HEK293T (cell line): Measurements from ENCODE around the gene GSDME.

Source experiments
- CTCF ChIA-PET: fragments of 350-600 bp; formaldehyde crosslinking; extraction: SDS; loops from one replicate; lab custom pipeline; 2021; ENCODE audit warnings: antibody characterized with exemption, inconsistent platforms; lab: Yijun Ruan, JAX
- POLR2A ChIA-PET: fragments of 350-600 bp; formaldehyde crosslinking; extraction: SDS; loops from one replicate; lab custom pipeline; 2020; ENCODE audit warnings: antibody characterized with exemption, inconsistent platforms; lab: Yijun Ruan, JAX
- DNase-seq: peaks from one replicate; pipeline ENCODE4 v3.0.0; 2012; ENCODE audit warnings: mixed read lengths; ENCODE audit errors: extremely low spot score
- ARNT ChIP-seq: fragments of 450-650 bp; IDR thresholded peaks from 2 replicates; pipeline ENCODE4 v1.6.1; 2017; ENCODE audit warnings: mild to moderate bottlenecking
- BHLHE40 ChIP-seq: fragments of 450-650 bp; IDR thresholded peaks from 2 replicates; pipeline ENCODE4 v1.6.1; 2016; ENCODE audit warnings: mild to moderate bottlenecking, moderate library complexity, borderline replicate concordance
- CTBP1 ChIP-seq: fragments of 450-650 bp; IDR thresholded peaks from 2 replicates; pipeline ENCODE4 v1.6.1; 2016; ENCODE audit warnings: borderline replicate concordance
- ELF4 ChIP-seq: fragments of 450-650 bp; IDR thresholded peaks from 2 replicates; pipeline ENCODE4 v1.6.1; 2017; ENCODE audit warnings: antibody characterized with exemption
- FOXA1 ChIP-seq: fragments of 450-650 bp; IDR thresholded peaks from 2 replicates; pipeline ENCODE4 v1.6.1; 2016; ENCODE audit warnings: mild to moderate bottlenecking
- FOXK2 ChIP-seq: fragments of 450-650 bp; IDR thresholded peaks from 2 replicates; pipeline ENCODE4 v1.6.1; 2016; ENCODE audit warnings: mild to moderate bottlenecking
- FOXM1 ChIP-seq: fragments of 450-650 bp; IDR thresholded peaks from 2 replicates; pipeline ENCODE4 v1.6.1; 2017; ENCODE audit warnings: mild to moderate bottlenecking, borderline replicate concordance
- HDGF ChIP-seq: fragments of 450-650 bp; IDR thresholded peaks from 2 replicates; pipeline ENCODE4 v1.6.1; 2017; ENCODE audit warnings: antibody characterized with exemption, borderline replicate concordance
- L3MBTL2 ChIP-seq: fragments of 450-650 bp; conservative IDR thresholded peaks from 2 replicates; pipeline ENCODE4 v1.6.1; 2016; ENCODE audit warnings: mild to moderate bottlenecking
- LEF1 ChIP-seq: fragments of 450-650 bp; IDR thresholded peaks from 2 replicates; pipeline ENCODE4 v1.6.1; 2017; ENCODE audit warnings: mild to moderate bottlenecking, borderline replicate concordance
- NFRKB ChIP-seq: fragments of 450-650 bp; IDR thresholded peaks from 2 replicates; pipeline ENCODE4 v1.6.1; 2016; ENCODE audit warnings: mild to moderate bottlenecking, moderate library complexity
- PKNOX1 ChIP-seq: fragments of 450-650 bp; IDR thresholded peaks from 2 replicates; pipeline ENCODE4 v1.6.1; 2016
- SP1 ChIP-seq: fragments of 450-650 bp; IDR thresholded peaks from 2 replicates; pipeline ENCODE4 v1.6.1; 2017
- SUZ12 ChIP-seq: fragments of 450-650 bp; IDR thresholded peaks from 2 replicates; pipeline ENCODE4 v1.6.1; 2016; ENCODE audit warnings: mild to moderate bottlenecking
- TARDBP ChIP-seq: fragments of 450-650 bp; IDR thresholded peaks from 2 replicates; pipeline ENCODE4 v1.6.1; 2016
- ZNF384 ChIP-seq: fragments of 450-650 bp; IDR thresholded peaks from 2 replicates; pipeline ENCODE4 v1.6.1; 2016

Gene GSDME

GRCh38 chr7:24750441-24751055, 6.7 kb downstream of the GSDME start:
- TF ChIP-seq LEF1, result no peak
- TF ChIP-seq SP1, result no peak
- TF ChIP-seq SUZ12, result no peak
- TF ChIP-seq CTBP1, result no peak
- no peak for TF ChIP-seq NFRKB
- TF ChIP-seq ZNF384, result no peak
- TF ChIP-seq BHLHE40, result no peak
- TF ChIP-seq ARNT, result no peak
- no peak for TF ChIP-seq FOXM1
- DNase-seq, result no peak
- POLR2A ChIA-PET, result no interaction called here
- CTCF ChIA-PET, result interaction anchor here (0.7 kb wide), 1 partner anchor 62 kb away, joined by 3 read pairs; no protein-coding TSS in a partner anchor

- no peak for DNase-seq
- TF ChIP-seq ZNF384 (no peak), L3MBTL2 (no peak), SP1 (no peak), FOXM1 (no peak), FOXK2 (no peak), TARDBP (no peak), SUZ12 (no peak), ARNT (no peak), LEF1 (no peak), BHLHE40 (no peak), HDGF (no peak), ELF4 (no peak), FOXA1 (no peak), PKNOX1 (no peak), CTBP1 (no peak), NFRKB (no peak)
- ChIA-PET POLR2A (no interaction called here), CTCF (no interaction called here)
Measured at GRCh38 chr7:24748521-24748920, 8.7 kb downstream of the GSDME start.

- TF ChIP-seq FOXA1 (no peak), HDGF (no peak), CTBP1 (no peak), L3MBTL2 (no peak), PKNOX1 (no peak), NFRKB (no peak), BHLHE40 (no peak), ARNT (no peak), SP1 (no peak), ZNF384 (no peak), SUZ12 (no peak), ELF4 (no peak), FOXM1 (no peak), TARDBP (no peak), LEF1 (no peak), FOXK2 (no peak)
- POLR2A ChIA-PET, result no interaction called here
- no peak for DNase-seq
- CTCF ChIA-PET, result no interaction called here
Measured at GRCh38 chr7:24745355-24745754, 11.9 kb downstream of the GSDME start.

GRCh38 chr7:24743471-24743870, 13.8 kb downstream of the GSDME start:
- no peak for DNase-seq
- ChIA-PET POLR2A (no interaction called here), CTCF (no interaction called here)
- TF ChIP-seq SP1 (no peak), FOXM1 (no peak), HDGF (no peak), ELF4 (no peak), FOXK2 (no peak), TARDBP (no peak), ZNF384 (no peak), L3MBTL2 (no peak), ARNT (no peak), LEF1 (no peak), BHLHE40 (no peak), FOXA1 (no peak), NFRKB (no peak), PKNOX1 (no peak), CTBP1 (no peak), SUZ12 (no peak)

- TF ChIP-seq ARNT (no peak), TARDBP (no peak), ZNF384 (no peak), FOXK2 (no peak), BHLHE40 (no peak), SP1 (no peak), NFRKB (no peak), ELF4 (no peak), LEF1 (no peak), L3MBTL2 (no peak), HDGF (no peak), FOXM1 (no peak), CTBP1 (no peak), FOXA1 (no peak), SUZ12 (no peak), PKNOX1 (no peak)
- ChIA-PET CTCF (no interaction called here), POLR2A (interaction anchor here (1.3 kb wide), 1 partner anchor 14 kb away, joined by 4 read pairs; no protein-coding TSS in a partner anchor)
- DNase-seq, result no peak
Measured at GRCh38 chr7:24742506-24743162, 14.6 kb downstream of the GSDME start.
